Stimulated activated CD8-positive, alpha-beta memory T cell treated with anti-CD3 and anti-CD28 coated beads, Interleukin-2, amount 100 ng/mL, for 48 hours (primary cell): ENCODE data around the gene PLCL2.

Experiments used
- DNase-seq, 2 donors: peaks; one replicate each; pipeline ENCODE4 v3.0.0-alpha.2; 2020; ENCODE audit warnings: low read depth in 2 of 2

The PLCL2 gene

DNA sequence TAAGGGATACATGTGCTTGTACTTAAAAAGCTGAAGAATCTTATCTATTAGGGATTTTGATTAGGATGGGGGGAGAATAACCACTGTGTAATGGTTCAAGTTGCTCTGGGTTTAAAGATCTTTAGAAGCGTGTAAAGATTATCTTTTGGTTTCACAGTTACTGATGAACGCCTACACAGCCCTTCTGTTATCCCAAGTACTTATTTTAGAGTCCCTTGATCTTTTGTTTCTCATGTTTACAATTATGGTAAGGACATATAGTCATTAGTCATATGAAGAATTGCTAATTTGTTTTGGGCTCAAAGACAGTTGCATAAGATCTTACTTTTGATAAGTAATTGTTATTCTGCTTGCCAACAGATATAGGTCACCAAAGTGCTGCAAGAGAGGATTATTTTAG, 160.1 kb downstream of the PLCL2 start:
- DNase-seq: no peak

DNA sequence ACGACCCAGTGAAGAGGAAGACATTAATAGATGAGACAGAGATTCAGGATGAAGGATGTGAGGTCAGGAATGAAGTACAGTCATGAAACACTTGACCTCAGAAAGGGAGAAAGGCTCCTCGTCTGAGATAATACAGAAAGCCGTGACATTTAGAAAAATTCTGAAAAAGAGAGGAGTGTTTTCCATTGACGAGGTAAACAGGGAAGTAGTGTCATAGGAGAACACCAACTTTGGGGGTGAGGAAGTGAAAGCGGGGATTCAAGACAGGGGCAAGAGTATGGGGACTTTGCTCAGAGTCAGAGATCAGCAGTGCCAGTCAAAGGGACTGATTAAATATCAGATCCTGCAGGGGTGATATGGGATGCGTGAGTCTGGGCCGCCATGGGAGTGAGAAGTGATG, 160.9 kb downstream of the PLCL2 start:
- no peak for DNase-seq

DNA sequence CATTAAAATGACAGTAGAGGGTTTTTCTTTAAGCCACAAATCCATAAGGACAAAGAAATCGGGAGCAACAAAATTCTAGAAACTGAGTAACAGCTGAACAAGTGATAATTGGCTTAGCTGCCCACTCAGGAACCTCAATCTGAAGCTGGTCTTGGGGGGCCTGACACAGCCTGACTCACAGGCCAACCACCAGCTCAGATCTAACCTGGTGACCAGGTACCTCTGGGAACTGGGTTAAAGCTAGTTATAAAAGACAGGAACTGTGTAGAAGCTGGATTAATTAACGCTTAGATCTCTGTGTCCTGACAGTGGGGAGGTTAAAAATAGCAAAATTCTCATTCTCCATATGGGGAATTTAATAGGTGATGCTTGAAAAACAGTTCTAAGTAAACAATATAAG, 161.9 kb downstream of the PLCL2 start:
- no peak for DNase-seq

DNA sequence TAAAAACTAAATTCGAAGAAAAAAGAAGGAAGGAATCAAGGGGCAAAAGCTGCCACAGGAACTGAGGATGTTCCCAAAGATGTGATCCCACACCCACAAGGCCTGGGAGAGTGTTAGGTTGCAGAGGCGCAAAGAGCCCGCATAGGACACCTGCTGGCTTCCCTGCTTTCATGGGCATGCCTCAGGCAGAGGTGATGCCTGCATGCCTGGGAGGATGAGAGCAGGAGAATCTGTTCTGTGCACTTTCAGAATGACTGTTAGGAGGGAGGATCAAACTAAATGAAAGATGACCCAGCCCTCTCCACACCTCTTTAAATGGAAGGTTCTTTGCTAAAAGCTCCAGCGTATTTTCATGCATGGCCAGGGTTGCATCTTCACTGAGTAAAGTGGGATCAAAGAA, 162.4 kb downstream of the PLCL2 start:
- no peak for DNase-seq

DNA sequence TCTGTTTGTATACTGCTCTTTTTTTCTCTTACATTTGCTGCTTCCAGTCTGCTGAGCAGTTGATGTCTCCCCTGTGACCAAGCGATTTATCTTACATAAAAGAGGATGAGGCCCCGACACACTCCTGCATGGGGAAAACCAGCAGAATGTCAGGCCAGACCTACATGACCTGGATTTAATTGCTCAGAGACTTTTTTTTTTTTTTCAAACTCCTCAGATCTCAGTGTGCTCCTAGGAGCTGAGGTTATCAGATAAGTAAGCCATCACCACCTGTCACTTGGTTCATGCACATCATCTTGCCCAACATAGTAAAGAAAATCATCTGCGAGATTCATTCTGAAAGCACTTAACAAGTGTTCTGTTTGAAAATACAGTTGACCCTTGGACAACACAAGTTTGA, 163.1 kb downstream of the PLCL2 start:
- no peak for DNase-seq

DNA sequence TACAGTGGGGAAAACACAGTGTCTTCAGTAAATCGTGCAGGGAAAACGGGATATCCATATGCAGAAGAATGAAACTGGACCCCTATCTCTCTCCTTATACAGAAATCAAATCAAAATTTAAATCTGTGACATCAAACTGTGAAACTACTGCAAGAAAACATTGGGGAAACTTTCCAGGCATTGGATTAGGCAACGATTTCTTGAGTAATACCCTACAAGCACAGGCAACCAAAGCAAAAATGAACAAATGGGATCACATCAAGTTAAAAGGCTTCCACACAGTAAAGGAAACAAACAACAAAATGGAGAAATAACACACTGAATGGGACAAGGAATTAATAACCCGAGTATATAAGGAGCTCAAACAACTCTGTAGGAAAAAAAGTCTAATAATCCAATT, 165.3 kb downstream of the PLCL2 start:
- DNase-seq: no peak

DNA sequence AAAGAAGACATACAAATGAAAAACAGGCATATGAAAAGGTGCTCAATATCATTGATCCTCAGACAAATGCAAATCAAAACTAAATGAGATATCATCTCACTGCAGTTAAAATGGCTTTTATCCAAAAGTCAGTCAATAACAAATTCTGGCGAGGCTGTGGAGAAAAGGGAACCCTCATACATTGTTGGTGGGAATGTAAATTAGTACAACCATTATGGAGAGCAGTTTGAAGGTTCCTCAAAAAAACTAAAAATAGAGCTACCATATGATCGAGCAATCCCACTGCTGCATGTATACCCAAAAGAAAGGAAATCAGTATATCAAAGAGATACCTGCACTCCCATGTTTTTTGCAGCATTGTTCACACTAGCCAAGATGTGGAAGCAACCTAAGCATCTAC, 165.8 kb downstream of the PLCL2 start:
- no peak for DNase-seq

DNA sequence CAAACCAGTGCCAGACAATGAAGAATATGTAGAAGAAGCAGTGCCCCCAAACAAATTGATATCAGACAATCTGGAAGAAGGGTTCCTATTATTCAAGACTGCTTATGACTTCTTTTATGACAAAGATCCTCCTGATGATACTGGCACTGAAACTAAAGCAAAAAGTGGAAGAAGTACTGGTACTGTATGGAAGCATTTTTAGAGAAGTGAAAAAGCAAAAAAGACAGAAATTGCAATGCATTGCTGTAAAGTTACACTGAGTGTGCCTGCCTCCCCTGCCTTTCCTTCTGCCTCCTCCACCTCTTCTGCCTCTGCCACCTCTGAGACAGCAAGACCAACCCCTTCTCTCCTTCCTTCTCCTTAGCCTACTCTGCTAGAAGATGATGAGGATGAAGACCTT, 167.6 kb downstream of the PLCL2 start:
- DNase-seq: no peak

DNA sequence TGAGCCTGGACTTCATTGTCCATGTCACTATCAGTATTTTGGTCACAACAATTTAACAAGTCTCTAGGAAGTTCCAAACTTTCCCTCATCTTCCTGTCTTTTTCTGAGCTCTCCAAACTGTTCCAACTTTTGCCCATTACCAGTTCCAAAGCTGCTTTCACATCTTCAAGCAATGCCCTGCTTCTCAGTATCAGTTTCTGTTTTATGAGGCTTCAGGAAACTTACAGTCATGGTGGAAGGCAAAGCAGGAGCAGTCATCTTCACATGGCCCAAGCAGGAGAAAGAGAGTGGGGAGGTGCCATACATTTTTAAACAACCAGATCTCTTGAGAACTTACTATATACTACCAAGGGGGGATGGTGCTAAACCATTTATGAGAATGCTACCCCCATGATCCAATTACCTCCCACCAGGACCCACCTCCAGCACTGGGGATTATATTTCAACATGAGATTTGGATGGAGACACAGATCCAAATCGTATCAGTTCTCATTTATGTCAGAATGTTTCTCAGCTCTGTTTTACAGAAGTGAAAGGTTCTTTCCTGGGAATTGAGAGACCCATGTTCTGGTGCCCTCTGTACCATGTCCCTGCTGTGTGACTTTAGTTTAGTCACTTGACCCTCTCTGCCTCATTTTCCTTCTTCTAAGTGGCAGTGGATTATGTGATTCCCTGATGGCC, 169.7 kb downstream of the PLCL2 start:
- DNase-seq: no peak

DNA sequence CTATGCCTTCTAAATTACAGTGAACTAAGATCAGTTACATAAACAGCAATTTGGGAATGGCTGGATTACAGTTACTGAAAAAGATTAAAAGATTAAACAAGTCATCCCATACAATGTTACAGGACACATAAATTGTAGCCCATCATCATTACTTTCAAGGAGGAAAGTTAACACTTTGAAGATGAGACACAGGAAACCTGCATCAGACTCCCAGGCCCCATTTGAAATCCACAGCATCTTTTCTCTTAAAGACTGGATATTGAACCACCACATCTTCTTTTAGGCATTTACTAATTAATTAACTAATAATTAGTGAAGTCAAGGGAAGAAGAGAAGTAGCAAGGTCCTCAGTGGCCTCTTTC, 170.2 kb downstream of the PLCL2 start:
- DNase-seq: no peak

DNA sequence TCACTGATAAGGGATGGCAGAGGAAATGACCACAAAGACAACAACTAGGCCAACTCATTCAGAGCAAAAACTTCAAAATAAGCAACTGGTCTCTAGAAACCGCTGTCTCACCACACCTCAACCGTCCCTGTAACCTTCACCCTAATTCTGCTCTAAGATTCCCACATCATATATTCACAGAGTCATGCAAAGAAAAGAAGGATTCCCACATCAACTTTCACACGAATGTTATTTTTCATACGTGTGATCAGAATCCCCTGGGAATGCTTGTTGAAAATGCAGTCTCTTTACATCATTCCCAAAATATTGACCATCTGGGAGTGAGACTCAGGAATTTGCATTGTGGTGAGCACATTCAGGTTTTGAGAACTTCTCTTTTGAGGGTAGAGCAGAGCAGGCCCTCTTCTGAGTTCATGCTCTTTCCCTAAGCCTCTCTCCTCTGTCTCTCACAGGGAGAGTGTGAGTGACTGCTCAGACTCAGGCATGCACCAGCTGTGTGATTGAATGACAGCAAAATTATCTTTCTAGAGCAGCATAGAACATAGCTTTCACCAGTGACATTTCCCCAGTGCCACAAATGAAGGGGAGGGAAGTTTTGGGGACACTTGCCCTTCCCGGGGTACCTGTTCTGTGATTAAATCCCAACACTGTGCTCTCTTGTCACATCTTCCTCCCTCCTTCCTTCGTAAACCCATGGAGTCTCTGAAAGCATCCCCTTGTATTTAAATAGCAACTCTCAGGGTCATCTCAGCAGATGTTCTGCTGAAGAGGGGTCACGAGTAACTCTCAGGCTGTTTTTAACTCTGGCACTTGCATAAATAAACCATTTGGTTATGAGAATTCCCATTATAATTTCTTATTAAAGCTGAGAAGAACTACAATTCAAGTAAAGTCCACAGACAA, 170.9 kb downstream of the PLCL2 start:
- no peak for DNase-seq

DNA sequence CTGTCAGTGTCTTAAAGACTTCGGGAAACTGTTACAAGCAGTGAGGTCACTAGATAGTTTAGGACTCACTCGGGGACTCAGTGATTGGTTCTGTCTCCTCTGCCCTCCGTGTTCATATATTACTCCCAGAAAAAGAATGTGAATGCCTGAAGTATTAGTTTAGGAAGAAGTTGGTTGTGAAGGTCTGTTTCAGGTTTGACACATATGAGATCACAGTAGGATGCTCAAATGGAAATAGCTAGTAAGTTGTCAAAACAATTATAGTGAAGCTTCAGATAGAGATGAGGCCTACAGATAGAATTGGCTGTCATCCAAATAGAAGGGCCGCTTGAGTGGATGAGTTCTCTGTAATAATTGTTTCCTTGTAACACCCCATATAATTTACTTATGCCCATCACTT, 172.6 kb downstream of the PLCL2 start:
- DNase-seq: no peak

DNA sequence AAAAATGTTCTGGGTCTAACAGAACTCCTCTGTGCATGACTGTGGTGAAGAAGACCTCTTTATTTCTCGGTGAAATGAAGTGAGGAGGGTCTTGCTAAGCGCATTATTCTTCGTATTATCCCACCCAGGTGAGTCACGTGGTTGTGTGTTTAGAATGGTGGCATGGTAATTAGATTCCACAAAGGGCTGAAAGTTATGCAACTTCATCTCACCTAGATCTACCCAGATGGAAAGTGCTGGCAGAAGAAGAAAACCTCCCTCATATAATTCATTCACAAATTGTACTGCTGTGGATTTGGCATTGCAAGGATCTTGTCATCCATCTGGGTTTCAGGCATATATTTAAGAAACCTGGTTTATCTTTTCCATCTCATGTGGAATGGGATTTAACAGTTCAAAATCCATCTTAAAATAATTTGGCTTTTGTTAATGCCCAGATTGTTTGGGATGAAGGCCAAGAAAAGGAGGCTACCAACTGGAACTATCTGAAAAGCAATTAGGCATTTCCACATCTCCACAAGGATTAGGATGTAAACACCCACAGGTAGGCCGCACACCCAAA, 175.3 kb downstream of the PLCL2 start:
- DNase-seq: no peak

DNA sequence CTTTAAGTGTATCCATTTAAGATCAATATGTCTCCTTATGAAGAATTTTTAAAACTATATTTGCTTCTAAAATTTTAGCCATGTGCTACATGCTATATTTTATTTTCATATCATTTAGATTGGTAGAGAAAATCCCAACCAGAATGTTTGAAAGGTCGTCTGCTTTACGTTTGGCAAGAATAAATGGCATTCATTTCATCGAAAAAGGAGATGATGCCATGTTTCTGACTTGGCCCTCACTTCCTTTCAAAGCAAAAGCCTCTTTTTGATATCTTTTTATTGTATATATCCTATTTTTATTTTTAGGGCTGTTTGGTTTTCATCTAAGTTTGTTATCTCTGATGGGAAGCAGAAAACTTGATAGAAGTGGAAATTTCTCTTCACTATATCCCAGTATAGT, 176.2 kb downstream of the PLCL2 start:
- no peak for DNase-seq

DNA sequence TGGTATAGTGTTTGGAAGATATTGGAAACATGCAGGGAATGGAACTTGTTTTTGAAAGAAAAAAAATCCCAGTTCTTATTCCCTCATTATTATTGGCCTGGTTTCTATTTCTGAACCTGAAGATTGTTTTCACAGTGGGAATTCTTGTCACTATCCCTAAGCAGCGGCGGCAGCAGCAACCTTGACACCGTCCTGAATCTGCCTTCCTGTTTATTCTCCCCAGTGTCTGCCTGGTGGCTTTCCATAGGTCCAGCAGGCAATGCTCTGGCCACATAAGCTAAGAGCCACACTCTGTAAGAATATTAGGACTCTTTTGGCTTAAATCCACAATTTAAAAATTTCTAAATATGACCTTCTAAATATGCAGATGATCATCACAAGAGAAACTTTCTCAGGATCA, 178.0 kb downstream of the PLCL2 start:
- no peak for DNase-seq

DNA sequence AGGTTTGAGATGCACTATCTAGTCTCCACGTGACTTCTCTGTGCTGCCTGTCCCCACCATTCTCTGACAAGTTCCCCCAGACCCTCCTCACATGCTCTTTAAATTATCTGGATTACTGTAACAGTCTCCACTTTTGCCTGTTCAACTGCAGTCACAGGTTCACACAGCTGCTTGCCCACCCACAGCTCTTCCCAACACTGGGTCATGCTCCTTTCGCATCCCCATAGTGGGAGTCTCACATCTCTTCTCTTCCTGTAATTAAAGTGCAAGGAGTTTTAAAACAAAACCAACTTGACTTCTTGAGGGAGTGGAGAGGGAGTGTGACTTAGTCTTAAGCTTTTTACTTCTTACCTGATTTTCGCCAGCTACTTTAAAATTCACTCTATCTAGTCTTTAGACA, 178.8 kb downstream of the PLCL2 start:
- DNase-seq: no peak

DNA sequence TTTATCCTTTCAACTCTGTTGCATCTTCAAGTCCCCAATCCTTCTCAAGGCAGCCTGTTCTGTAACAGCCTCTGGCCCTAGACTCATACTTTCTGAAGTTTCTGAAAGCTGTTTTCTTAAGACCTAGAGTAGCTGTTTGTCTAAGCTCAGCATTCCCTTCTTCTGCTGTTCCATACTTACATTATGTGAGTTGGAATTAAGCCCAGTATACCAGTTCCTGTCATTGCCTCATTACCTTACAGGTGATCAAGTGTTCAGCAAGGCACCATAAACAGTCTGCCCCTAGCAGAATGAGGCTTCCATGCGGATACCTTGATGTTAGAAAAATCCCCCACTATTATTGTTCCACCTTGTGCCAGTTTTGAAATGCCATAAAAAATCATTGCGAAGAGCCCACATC, 180.6 kb downstream of the PLCL2 start:
- no peak for DNase-seq

DNA sequence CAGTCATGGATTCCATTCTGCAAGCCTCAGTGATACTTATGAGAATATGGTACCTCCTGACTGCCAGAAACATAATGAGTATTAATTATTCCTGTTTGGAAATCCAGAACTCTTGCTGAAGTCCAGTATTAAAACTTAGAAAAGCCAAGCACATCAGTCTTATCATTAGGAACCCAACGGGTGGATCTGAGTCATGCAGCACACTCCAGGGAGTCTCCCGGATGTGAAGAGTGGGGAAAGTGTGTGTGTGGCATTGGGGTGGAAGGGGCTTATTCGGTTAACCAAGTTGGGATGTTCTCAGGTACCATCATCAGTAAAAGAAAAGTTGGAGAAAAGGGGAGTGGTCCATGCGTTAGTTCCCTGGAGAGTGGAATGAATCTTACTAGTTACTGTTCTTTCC, 181.1 kb downstream of the PLCL2 start:
- no peak for DNase-seq

DNA sequence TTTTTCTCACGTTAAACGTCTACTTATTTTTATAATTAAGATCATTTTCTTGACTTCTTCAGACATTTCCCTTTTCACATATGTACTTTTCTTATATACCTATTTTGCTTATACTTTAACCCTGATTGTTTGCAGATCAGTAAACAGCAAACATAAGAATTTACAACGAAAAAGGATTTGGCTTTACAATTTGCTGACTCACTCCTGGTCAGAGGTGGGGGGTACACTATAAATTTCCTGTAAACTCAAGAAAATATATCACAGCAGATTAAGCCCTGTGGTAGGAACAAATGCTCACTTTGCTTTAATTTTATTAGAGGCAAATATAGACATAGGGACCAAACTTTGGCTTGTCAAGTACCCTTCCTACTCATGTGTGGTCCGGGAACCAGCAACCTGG, 185.0 kb downstream of the PLCL2 start:
- no peak for DNase-seq

DNA sequence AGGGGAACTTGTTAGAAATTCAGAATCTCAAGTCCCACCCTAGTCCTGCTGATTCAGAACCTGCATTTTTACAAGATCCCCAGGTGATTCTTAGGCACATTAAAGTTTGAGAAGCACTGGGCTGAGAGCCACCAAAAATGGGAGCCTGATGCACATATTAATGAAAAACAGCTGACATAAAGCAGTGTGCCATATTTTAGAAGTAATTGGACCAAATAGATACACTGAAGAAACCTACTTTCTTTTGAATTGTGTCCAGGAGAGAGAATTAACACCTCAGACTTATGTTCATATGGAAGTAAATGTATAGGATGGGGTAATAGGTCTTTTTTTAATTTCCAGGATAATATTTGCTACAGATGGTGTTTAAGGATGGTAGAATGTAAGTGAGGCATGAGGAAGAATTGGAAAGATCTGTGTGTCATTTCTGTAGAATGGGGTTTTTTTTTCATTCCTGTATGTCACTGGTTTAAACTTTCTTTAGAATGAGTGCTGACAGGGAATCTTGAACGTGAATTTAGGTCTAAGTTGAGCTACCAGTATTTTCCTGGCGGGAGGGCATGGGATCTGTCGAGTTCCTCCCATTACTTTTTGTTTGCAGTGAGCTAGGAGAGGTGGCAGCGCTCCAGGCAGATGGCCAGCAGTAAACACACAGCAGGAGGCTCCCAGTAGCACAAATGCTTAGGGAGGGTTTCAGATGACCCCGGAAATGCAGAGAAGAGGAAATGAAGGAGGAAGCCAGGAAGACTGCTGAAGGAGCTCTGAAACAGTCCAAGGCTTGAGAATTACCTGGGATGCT, 185.6 kb downstream of the PLCL2 start:
- no peak for DNase-seq

DNA sequence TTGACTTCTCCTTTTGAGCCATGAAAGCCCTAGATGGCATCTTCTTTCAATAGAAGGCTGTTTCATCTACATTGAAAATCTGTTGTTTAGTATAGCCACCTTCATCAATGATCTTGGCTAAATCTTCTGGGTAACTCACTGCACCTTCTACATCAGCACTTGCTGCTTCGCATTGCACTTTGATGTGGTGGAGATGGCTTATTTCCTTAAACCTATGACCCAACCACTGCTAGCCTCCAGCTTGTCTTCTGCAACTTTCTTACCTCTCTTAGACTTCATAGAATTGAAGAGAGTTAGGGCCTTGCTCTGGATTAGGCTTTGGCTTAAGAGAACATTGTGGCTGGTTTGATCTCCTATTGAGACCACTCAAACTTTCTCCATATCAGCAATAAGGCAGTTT, 189.8 kb downstream of the PLCL2 start:
- no peak for DNase-seq

DNA sequence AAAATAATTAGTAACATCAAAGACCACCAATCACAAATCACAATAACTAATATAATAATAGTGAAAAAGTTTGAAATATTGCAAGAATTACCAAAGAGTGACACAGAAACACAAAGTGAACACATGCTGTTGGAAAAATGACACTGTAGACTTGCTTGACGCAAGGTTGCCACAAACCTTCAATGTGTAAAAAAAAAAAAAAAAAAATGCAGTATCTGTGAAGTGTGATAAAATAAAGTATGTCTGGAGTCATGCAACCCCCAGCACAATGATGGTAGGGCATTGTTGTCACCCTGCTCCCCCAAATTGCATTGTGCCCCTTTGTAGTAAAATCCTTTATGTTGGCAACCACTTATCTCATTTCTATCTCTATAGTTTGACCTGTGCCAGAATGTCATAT, 190.6 kb downstream of the PLCL2 start:
- no peak for DNase-seq
